DMS153 treated with DMSO at 0.1 percent for 48 hours (cell line): ENCODE results near the gene DRG2.

Experiments used
- DNase-seq: peaks from one replicate; lab custom pipeline; 2025; ENCODE audit not compliant: unreplicated experiment; lab: John Stamatoyannopoulos, UW

Gene DRG2

GRCh38 chr17:18115517-18115916 is 27.8 kb downstream of the DRG2 start:
- DNase-seq = no peak

GRCh38 chr17:18116078-18116477 is 28.3 kb downstream of the DRG2 start:
- DNase-seq = no peak

- DNase-seq = no peak
Measured at GRCh38 chr17:18117533-18117932, 29.8 kb downstream of the DRG2 start.

- DNase-seq = no peak
Measured at GRCh38 chr17:18117982-18118975, 30.5 kb downstream of the DRG2 start.

GRCh38 chr17:18119166-18119745 is 31.5 kb downstream of the DRG2 start:
- no peak for DNase-seq

- DNase-seq = no peak
Measured at GRCh38 chr17:18119938-18120337, 32.2 kb downstream of the DRG2 start.

GRCh38 chr17:18120461-18121017 is 32.8 kb downstream of the DRG2 start:
- DNase-seq = no peak

GRCh38 chr17:18121144-18121910 is 33.6 kb downstream of the DRG2 start:
- no peak for DNase-seq

- no peak for DNase-seq
Measured at GRCh38 chr17:18122990-18123753, 35.4 kb downstream of the DRG2 start.

- DNase-seq = no peak
Measured at GRCh38 chr17:18124345-18125126, 36.8 kb downstream of the DRG2 start.

- no peak for DNase-seq
Measured at GRCh38 chr17:18129041-18129502, 41.3 kb downstream of the DRG2 start.

GRCh38 chr17:18132711-18133110 is 45.0 kb downstream of the DRG2 start:
- DNase-seq = no peak

GRCh38 chr17:18136357-18136756 is 48.6 kb downstream of the DRG2 start:
- no peak for DNase-seq

GRCh38 chr17:18138065-18138749 is 50.5 kb downstream of the DRG2 start:
- no peak for DNase-seq

- no peak for DNase-seq
Measured at GRCh38 chr17:18139092-18139491, 51.3 kb downstream of the DRG2 start.

- DNase-seq = no peak
Measured at GRCh38 chr17:18139498-18139897, 51.8 kb downstream of the DRG2 start.

- DNase-seq = no peak
Measured at GRCh38 chr17:18139949-18140348, 52.2 kb downstream of the DRG2 start.

- DNase-seq = no peak
Measured at GRCh38 chr17:18140648-18141047, 52.9 kb downstream of the DRG2 start.

GRCh38 chr17:18141210-18141803 is 53.6 kb downstream of the DRG2 start:
- DNase-seq = peak; percentile 1
